Measurements from ENCODE around the gene VPS25.
A peak's percentile ranks its signal among the peaks of the same experiment; 100 is the strongest.
"Not testable (repeated sequence)": the region's sequence is repeated elsewhere in the genome, so short reads cannot be mapped to it uniquely, and the experiment has no call there.

The VPS25 gene

GRCh38 chr17:42769964-42770363 is 3.3 kb upstream of the VPS25 start:
- DNase-seq = not testable (repeated sequence)

- DNase-seq = no peak
These were observed 332 bp upstream of the VPS25 start for GRCh38 chr17:42772945-42773289.

GRCh38 chr17:42774066-42774745 is 957 bp downstream of the VPS25 start:
- no peak for DNase-seq

GRCh38 chr17:42775534-42776098 is 2.4 kb downstream of the VPS25 start:
- DNase-seq = no peak

- DNase-seq = no peak
These were observed 5.3 kb downstream of the VPS25 start for GRCh38 chr17:42778570-42778969.

GRCh38 chr17:42779304-42779935 is 6.2 kb downstream of the VPS25 start:
- no peak for DNase-seq

- DNase-seq = no peak
These were observed 6.9 kb downstream of the VPS25 start, which contains the start of gene WNK4 for GRCh38 chr17:42779936-42780850. WNK4 (plus strand) TSS chr17:42780610; CDS start chr17:42780699, 89 bp downstream.

- DNase-seq = no peak
These were observed 7.8 kb downstream of the VPS25 start for GRCh38 chr17:42780851-42781638.

- no peak for DNase-seq
These were observed 8.5 kb downstream of the VPS25 start for GRCh38 chr17:42781639-42782165.

GRCh38 chr17:42782166-42783061 is 9.2 kb downstream of the VPS25 start:
- no peak for DNase-seq

- no peak for DNase-seq
These were observed 10.0 kb downstream of the VPS25 start for GRCh38 chr17:42783062-42783790.

- DNase-seq = no peak
These were observed 10.5 kb downstream of the VPS25 start for GRCh38 chr17:42783791-42784138.

- no peak for DNase-seq
These were observed 11.2 kb downstream of the VPS25 start for GRCh38 chr17:42784409-42784808.

- peak; percentile 17 for DNase-seq
These were observed 11.8 kb downstream of the VPS25 start for GRCh38 chr17:42784811-42785592.

- DNase-seq = no peak
These were observed 14.0 kb downstream of the VPS25 start for GRCh38 chr17:42787266-42787665.

- no peak for DNase-seq
These were observed 18.7 kb downstream of the VPS25 start for GRCh38 chr17:42791948-42792347.

- DNase-seq = no peak
These were observed 19.3 kb downstream of the VPS25 start for GRCh38 chr17:42792545-42792944.

GRCh38 chr17:42795061-42795460 is 21.8 kb downstream of the VPS25 start:
- no peak for DNase-seq

GRCh38 chr17:42795465-42795864 is 22.2 kb downstream of the VPS25 start:
- no peak for DNase-seq

All from activated naive CD4-positive, alpha-beta T cell treated with Interleukin-2 at 50 U/mL for 16 hours (primary cell).